ENCODE data around the gene RHOT1.

The RHOT1 gene

DNA sequence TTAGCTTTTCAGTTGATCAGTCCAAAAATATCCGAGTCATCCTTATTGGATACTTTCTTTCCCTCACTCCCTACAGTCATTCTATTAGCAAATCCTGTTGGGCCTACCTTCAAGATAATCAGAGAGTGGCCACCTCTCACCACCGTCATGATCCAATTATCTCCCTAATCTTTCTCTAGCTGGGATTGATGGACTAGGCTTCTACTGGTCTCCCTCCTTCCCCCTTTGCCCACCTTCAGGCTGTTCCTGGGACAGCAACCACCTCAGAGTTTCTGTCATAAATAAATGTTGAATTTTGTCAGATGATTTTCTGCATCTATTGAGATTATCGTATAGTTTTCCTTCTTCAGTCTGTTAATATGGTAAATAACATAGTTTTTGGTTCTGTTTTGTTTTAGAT lies 107.2 kb downstream of the RHOT1 start:
- TF ChIP-seq CTCF (IDR thresholded peaks at IDR 0.05; ENCODE audit: borderline replicate concordance, control extremely low read depth, extremely low read depth, insufficient read depth, missing control alignments): no peak
- no peak for DNase-seq (ENCODE audit: low spot score)
- in situ Hi-C loops (cut with MboI; ENCODE audit: low sequenced_read_pairs, unreplicated experiment): no loop called here

DNA sequence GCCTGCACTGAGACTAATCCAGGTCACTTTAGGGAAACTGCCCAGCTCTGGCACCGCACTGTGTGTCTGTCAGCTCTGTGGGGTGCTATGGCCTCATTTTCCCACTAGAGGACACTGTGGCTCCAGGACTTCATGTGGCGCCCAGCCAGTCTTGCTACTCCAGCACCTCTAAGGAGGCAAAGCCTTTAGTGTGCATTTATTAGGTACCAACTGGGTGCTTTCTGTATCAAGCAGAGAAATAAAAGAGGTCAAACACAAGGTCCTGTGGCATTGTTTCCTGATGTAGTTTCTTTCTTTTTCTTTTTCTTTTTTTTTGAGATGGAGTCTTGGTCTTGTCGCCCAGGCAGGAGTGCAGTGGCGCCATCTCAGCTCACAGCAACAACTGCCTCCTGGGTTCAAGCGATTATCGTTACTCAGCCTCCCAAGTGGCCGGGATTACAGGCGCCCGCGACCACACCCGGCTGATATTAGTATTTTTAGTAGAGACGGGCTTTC lies 110.9 kb downstream of the RHOT1 start:
- in situ Hi-C loops (cut with MboI; ENCODE audit: low sequenced_read_pairs, unreplicated experiment): loop anchor here (5.0 kb wide), 1 partner anchor 64 kb away; no protein-coding TSS in a partner anchor
- peak; percentile 94 for TF ChIP-seq CTCF (IDR thresholded peaks at IDR 0.05; ENCODE audit: borderline replicate concordance, control extremely low read depth, extremely low read depth, insufficient read depth, missing control alignments)
- peak; percentile 82 for DNase-seq (ENCODE audit: low spot score)

- in situ Hi-C loops (cut with MboI; ENCODE audit: low sequenced_read_pairs, unreplicated experiment): no loop called here
- TF ChIP-seq CTCF (IDR thresholded peaks at IDR 0.05; ENCODE audit: borderline replicate concordance, control extremely low read depth, extremely low read depth, insufficient read depth, missing control alignments): no peak
- DNase-seq (ENCODE audit: low spot score): no peak
Observed at GRCh38 chr17:32256012-32256700, 113.9 kb downstream of the RHOT1 start.

DNA sequence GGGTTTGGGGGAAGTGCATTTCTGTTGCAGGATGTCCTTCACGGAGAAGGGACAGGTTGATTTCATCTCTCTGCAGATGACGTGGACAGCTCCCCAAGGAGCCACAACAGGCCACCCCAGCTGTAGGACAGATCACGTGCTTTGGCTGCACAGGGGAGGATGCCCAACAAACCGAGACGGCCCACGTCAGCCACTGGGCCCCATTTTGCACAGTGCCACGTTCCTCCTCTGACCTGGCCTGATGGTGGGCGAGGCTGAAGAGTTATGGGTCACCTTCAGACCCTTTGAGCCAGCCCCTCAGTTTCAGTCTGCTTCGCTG lies 114.4 kb downstream of the RHOT1 start:
- TF ChIP-seq CTCF (IDR thresholded peaks at IDR 0.05; ENCODE audit: borderline replicate concordance, control extremely low read depth, extremely low read depth, insufficient read depth, missing control alignments): no peak

DNA sequence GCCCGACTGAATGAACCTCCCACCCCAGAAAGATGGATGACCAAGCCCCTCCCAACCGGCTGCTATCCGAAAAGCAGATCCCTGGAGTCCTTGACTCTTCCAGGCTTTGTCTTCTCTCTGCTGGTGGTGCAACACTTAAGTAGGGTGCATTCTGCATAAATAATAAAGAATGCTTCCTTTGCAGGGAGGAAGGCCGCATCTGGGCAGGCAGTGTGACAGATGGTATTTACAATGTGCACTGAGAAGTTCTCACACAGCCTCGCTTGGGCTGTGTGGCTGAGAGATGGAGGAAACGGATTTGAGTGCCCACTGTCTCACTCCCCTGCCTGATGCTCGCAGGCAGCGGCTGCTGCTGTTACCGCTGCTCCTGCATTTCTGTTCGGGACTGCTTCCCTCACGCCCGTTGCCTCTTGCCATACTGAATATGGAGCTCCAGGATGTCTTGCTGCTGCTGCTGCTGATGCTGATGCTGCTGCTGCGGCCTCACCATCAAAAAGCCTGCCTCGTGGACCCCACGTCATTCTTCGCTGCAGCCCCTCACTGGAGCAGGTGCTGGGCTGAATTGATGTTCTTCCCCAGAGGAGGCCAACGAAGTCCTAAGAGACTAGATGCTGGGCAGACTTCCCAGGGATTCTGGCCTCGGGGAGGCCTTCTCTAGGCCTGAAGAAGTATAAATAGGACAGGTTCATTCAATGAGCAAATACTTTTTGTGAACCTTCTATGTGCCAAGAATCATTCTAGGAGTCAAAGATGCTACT lies 116.3 kb downstream of the RHOT1 start:
- TF ChIP-seq CTCF (IDR thresholded peaks at IDR 0.05; ENCODE audit: borderline replicate concordance, control extremely low read depth, extremely low read depth, insufficient read depth, missing control alignments): no peak
- in situ Hi-C loops (cut with MboI; ENCODE audit: low sequenced_read_pairs, unreplicated experiment): no loop called here
- DNase-seq (ENCODE audit: low spot score): no peak

More for the DNA sequence above, 114.4 kb downstream of the RHOT1 start:
- in situ Hi-C loops (cut with MboI; ENCODE audit: low sequenced_read_pairs, unreplicated experiment): no loop called here
- no peak for DNase-seq (ENCODE audit: low spot score)

- no peak for DNase-seq (ENCODE audit: low spot score)
- in situ Hi-C loops (cut with MboI; ENCODE audit: low sequenced_read_pairs, unreplicated experiment): no loop called here
- no peak for TF ChIP-seq CTCF (IDR thresholded peaks at IDR 0.05; ENCODE audit: borderline replicate concordance, control extremely low read depth, extremely low read depth, insufficient read depth, missing control alignments)
Observed at GRCh38 chr17:32259586-32259985, 117.3 kb downstream of the RHOT1 start.

Data from GM13976 (cell line).